GM19035 (cell line): ENCODE measurements around the gene TUBB8.
"Not testable (repeated sequence)": the region's sequence is repeated elsewhere in the genome, so short reads cannot be mapped to it uniquely, and the experiment has no call there.

Experiments
- ATAC-seq: cut with Tn5 transposase; IDR thresholded peaks from one replicate; pipeline ENCODE4 v1.9.1; 2021; ENCODE audit not compliant: unreplicated experiment

Gene TUBB8

GRCh38 chr10:49926-50325 lies 830 bp upstream of the TUBB8 start:
- ATAC-seq: not testable (repeated sequence)

DNA sequence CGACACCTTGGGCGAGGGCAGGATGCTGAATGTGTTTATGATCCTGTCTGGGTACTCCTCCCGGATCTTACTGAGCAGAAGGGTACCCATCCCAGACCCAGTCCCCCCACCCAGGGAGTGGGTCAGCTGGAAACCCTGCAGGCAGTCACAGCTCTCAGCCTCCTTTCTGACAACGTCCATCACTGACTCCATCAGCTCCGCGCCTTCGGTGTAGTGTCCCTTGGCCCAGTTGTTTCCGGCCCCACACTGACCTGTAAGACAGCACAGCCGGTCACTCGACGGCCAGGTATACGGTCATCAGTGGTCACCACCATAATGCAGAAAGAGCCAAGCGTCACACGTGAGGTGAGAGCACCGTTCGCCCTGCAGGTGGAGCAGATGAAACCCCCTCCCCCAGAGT lies 1.2 kb downstream of the TUBB8 start:
- not testable (repeated sequence) for ATAC-seq

- ATAC-seq: not testable (repeated sequence)
Observed at GRCh38 chr10:13315-13635, 35.8 kb downstream of the TUBB8 start.

- ATAC-seq: not testable (repeated sequence)
Observed at GRCh38 chr10:12444-13314, 36.4 kb downstream of the TUBB8 start.

DNA sequence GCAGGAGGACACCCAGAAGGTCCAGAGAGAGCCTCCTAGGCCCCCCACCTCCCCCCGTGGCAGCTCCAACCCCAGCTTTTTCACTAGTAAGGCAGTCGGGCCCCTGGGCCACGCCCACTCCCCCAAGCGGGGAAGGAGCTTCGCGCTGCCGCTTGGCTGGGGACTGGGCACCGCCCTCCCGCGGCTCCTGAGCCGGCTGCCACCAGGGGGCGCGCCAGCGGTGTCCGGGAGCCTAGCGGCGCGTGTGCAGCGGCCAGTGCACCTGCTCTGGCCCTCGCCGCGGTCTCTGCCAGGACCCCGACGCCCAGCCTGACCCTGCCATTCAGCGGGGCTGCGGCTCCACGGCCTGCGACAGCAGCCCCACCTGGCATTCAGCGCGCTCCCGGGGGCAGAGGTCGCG lies 37.8 kb downstream of the TUBB8 start:
- not testable (repeated sequence) for ATAC-seq

- not testable (repeated sequence) for ATAC-seq
Observed at GRCh38 chr10:10261-10971, 38.7 kb downstream of the TUBB8 start.
